ENCODE measurements around the gene FRMD4A. TPM values are rescaled to one million over a fixed set of nuclear protein-coding genes. Genes with fewer than 3 reads are reported as not detected.
"Not testable (repeated sequence)": the region's sequence is repeated elsewhere in the genome, so short reads cannot be mapped to it uniquely, and the experiment has no call there.

The FRMD4A gene
- polyA plus RNA-seq, 4 donors, result 73.7 to 101 (median 85.3) TPM

DNA sequence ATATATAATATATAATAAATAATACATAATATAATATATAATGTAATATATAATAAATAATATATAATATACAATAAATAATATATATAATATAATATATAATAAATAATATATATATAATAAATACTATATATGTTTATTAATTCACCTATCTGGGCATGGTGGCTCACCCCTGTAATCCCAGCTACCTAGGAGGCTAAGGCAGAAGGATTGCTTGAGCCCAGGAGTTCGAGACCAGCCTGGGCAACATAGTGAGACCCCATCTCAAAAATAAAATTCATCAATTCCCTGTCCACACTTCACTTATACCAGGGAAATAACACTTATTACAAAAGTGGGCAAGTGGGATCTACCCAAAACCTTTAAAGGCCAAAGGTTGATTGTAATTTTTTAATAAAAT lies 462.9 kb downstream of the FRMD4A start:
- DNase-seq (ENCODE audit: low read depth in 4 of 4, low spot score in 2 of 4), result no peak

DNA sequence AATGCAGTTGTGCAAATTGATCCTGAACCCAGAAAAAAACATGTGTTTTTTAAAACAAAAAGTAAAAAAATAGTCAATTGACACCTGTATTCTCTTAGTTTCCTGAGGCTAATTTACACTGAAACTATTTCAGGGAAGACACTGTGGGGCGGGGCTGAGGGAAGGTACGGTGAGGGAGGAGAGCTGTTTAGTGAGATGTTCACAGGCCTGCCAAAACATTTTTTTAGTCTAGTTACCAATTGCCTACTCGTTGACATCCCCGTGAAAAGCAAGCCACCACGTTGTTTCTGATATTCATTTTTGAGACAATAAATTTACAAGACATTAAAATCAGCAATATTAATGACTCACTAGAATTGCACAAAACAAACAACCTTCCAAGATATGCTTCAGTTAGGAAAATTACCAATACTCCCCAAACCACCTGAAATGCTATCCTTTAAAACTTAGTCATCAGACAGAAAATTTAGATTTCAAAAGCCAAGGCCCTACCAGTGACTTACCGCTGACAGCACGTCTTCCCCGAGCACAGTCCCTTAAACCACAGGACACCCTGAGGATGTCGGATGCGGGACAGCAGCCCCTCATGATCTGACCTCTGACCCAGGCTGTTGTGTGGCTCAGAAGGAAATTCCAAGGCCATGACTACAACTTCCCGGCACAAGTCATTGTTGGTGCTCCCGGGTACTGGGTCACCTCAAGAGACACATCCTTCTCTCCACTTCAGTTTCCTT lies 464.8 kb downstream of the FRMD4A start:
- DNase-seq (ENCODE audit: low read depth in 4 of 4, low spot score in 2 of 4), result no peak

DNA sequence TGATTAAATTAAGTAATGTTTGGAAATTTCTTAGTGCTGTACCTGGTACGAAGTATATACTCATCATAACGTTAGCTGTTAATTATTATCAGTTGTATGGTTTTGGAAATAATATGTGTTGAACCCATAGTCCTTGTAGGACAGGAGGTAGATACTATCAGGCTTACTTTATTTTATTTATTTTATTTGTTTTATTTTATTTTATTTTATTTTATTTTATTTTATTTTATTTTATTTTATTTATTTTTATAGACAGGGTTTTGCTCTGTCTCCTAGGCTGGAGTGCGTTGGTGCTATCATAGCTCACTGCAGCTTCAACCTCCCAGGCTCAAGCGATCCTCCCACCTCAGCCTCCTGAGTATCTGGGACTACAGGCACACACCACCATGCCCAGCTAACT lies 465.5 kb downstream of the FRMD4A start:
- not testable (repeated sequence) for DNase-seq (ENCODE audit: low read depth in 4 of 4, low spot score in 2 of 4)

DNA sequence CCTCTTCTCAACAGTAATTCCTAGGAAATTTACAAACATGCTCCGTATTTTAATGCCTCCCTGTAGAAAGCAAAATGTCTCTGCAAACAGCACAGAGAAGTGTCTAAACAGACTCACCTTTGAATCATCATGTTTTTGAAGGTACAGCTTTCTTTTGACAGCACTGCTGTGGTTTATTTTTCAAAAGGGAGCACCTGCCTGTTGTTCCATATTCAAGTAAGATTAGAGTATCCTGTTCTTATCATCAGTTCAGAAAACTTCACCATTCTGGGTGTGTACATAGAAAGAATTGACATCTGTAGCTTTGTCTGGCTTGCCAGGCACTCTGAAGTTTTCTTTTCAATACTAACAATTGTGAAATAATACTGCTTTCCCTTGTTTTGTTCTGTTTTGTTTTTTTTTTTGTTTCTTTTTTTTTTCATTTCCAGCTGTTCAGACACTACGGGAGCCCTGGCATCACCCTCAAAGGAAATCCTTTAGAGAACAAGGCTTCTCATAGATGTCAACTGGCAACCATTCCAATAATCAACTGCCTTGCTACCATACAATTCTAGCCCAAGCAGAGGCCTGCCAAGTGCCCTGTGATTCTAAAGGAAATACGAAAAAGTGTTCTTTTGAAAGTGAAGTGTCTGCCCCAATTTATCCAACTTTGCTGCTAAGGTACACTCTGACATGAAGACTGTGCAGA lies 468.0 kb downstream of the FRMD4A start:
- DNase-seq (ENCODE audit: low read depth in 4 of 4, low spot score in 2 of 4), result no peak

DNA sequence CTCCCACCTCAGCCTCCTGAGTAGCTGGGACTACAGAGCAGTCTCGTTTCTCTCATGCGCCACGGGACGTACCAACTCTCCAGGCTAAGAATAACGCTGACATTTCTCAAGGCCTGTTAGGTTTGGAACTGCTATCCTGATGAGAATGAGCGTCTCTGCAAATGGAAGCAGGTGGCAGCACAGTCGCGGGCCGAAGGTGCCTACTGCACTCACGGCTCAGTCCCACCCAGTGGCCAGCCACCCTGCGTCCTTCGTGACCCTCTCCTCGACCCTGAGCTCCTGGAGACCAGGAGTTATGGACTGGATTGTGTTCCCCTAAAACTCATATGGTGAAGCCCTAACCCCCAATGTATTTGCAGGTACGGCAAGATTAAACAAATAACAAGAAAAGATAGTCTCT lies 469.8 kb downstream of the FRMD4A start:
- no peak for DNase-seq (ENCODE audit: low read depth in 4 of 4, low spot score in 2 of 4)

DNA sequence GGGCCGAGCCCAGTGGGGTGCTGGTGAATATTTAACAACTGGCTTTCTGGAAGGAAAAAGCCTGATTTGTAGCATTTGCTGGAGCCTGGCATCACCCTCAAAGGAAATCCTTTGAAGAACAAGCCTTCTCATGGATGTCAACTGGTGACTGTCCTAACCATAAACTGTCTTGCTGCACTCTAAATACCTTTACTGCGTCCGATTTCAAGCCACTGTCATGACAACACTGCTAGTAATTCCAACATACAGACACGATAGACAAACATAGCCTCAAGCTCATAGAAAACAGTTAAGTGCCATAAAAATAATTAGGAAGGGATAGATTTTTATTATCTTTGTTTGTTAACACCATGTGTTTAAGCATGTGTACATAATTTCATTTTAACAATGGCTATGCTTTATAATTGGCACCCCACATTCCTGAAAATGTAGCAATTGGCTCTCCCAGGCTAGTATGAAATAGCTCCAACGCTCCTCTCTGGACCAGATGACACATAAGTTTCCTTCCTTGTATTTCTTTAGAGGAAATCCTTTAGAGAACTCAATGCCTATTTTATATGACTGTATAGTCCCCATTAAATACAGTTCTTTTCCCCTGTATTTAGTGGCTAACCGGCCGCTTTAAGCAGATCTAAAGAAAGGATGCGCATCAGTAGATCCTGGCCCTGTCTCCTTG lies 470.6 kb downstream of the FRMD4A start:
- no peak for DNase-seq (ENCODE audit: low read depth in 4 of 4, low spot score in 2 of 4)

DNA sequence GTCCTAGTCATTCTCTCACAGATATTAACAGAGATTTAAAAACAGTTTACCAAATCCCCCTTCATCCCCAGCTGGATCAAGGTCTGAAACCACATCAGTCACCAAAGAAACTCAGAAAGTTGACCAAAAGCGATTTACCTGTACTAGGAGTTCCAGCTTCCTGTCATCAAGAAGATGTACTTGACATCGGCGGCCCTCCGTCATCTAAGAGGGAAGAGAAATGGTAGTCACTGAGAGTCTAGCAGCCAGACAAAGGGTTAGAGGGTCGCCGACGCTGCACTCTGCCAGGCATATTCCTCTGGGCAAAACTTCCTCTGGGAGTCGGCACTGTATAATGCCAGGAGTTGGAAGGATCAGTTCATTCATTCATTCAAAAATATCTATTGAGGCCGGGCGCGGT lies 472.0 kb downstream of the FRMD4A start:
- no peak for DNase-seq (ENCODE audit: low read depth in 4 of 4, low spot score in 2 of 4)

DNA sequence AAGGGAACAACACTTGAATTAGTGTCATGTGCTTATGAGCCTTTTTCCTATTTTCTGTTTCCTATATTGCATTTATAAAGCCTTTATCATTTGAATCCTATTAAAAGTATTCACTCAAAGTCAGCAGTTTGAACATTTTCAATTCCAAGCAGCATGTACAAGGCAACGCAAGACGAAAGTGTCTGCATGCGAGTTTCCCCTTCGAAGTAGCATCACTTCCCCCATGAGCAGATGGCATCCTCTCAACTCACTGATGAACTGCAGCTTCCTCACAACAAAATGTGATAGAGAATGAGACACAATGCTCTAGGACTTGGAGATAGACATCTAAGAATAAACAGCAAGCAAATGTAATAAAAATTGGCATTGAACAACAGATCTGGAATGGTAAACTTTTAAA lies 473.3 kb downstream of the FRMD4A start:
- no peak for DNase-seq (ENCODE audit: low read depth in 4 of 4, low spot score in 2 of 4)

DNA sequence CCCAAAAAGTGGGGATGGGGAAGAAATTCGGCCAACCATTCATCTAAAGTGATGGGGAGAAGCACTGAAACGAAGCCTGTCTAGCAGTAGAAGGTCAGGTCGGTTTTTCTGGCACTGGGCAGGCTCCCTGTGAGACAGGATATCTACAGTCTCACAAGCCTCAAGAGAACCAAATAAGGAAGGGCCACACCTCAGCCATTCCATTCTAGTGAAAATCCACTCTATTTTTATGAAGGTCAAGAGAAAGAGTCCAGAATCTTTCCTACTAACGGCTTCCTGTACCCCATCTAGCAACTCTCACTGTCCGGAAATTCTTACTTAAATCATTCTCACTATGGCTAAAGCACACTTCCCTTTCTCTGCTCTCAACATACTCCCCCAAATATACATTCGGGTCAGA lies 476.9 kb downstream of the FRMD4A start:
- DNase-seq (ENCODE audit: low read depth in 4 of 4, low spot score in 2 of 4), result no peak

DNA sequence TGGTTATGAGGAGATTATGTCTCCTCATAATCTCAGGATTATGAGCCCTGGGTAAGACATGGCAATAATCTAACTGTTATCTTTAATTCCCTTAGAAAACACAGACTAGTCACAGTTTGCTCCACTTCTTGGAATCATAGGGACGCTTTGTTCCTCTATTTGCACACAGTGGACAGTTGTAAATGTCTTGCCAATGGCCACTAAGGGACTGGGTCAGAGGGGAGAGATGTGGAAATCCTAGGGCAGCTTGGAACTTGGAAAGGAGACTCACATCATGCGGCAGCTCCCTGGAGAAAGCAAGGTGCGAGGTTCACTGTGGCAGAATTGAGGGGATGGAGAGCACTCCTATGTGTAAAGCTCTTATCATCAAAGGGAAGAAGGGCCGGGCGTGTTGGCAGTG lies 477.9 kb downstream of the FRMD4A start:
- DNase-seq (ENCODE audit: low read depth in 4 of 4, low spot score in 2 of 4), result no peak

DNA sequence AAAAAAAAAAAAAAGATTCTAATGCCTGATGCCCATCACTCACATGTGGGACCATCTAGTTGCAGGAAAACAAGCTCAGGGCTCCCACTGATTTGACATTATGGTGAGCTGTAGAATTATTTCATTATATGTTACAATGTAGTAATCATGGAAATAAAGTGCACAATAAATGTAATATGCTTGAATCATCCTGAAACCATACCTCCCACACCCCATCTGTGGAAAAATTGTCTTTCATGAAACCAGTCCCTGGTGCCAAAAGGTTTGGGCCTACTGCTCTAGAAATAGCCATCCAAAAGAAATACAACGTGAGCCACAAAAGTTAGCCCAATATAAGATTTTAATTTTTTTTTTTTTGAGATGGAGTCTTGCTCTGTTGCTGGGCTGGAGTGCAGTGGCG lies 478.8 kb downstream of the FRMD4A start:
- no peak for DNase-seq (ENCODE audit: low read depth in 4 of 4, low spot score in 2 of 4)

DNA sequence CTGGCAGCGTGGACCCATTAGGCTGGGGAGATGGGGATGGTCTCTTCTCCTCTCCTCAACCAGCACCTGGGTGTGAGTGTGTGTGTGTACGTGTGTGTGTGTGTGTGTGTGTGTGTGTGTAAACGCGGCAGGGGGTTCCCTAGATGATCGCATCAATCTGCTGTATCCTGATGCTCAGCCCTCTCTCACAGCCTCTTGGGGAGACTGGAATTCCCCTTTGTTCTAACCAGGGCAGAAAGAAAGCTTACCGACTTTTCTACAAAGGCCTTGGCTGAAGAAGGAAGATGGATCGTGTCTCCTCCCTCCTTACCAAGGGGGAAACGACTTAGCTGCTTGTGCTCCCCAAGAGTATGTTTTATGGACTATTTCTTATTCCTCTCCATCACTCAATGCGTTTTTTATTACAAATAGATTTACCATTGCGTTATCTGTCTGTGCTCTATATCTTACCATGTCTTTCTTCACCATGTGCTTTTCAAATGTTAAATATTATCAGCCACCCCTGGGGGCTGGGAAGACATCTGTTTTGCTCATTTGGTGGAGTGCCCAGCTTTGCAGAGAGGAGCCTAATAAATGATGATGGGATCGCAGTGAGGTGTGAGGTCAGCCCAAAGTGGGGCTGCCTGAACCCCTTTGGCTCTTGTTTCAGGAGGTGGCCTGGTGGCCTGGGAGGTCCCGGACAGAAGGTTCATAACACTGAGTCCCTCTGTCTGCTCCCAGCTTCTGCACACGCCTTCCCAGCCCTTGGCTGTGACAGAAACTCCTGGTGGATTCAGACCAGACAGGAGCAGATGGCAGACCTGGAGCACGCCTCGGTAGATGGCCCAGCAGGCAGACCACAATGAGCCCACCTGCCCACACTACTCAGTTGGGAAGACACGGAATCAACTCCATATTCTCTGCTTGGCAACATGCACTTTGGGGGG lies 481.9 kb downstream of the FRMD4A start:
- no peak for DNase-seq (ENCODE audit: low read depth in 4 of 4, low spot score in 2 of 4)

DNA sequence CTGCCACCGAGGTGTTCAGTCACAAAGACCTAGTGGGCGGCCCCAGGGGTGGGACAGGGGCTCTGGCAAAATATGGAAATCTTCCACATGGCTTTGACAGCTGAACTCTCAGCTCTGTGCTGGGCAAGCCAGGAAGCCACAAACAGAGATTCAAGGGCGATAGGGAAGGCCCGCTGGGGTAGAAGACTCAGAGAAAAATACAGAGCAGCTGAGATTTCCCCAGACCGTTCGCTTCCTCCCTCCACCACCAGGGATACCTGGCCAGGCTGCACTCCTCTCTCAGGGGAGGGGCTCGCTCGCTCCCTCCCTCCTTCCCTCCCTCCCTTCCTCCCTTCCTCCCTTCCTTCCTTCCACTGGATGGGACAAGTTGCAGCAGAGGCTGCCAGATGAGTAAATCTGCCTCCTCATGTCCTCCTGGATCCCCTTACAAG lies 483.5 kb downstream of the FRMD4A start:
- DNase-seq (ENCODE audit: low read depth in 4 of 4, low spot score in 2 of 4), result no peak

DNA sequence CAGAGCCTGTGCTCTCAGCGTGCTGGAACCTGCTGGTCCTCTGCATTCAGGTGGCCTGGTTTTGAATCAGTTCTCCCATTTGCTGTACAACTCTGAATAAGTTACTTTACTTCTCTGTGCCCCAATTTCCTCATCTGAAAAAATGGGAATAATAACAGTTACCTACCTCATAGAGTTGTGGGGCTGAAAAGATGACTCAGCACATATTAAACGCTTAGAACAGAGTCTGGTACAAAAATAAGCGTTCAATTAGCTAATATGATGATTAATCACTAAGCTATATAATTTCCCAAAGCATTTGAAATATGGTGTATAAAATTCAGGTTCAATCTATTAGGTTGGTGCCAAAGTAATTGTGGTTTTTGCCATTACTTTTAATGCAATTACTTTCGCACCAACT lies 484.8 kb downstream of the FRMD4A start:
- no peak for DNase-seq (ENCODE audit: low read depth in 4 of 4, low spot score in 2 of 4)

DNA sequence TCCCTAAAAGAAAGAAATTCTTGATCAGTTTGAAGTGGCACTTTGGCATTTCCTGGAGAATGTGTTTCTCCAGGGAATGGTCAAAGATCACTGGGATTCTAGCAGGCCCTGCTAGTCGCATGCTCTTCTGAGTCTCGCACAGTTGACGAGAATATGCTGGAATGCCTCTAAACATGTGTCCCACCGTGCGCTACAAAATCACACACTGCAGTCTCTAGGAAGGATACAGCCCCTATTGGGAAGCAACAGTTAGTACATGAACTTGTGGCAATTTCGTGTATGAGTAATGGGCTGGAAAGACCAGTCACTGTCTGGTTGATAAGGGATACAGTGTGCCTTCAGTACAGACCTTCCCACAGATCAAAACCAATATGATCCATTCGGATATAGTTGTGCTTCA lies 486.1 kb downstream of the FRMD4A start:
- DNase-seq (ENCODE audit: low read depth in 4 of 4, low spot score in 2 of 4), result no peak

DNA sequence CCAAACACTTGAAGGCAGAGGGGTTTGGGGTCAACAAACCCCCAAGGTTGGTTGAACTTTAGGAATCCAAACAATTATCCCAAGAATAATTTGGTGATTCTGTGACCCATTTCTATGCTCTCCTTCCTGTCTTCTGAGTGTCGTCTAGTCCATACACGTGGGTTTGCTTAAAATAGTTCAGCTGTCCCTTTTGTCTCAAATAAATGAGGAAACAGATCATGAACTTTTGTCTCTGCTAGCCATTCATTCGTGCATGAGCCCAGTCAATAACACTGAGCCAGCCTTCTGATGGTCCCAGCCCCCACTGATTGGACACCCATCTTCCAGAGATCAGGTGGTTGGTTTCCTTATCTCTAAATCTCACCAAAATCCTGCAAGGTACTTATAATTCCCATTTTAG lies 488.6 kb downstream of the FRMD4A start:
- no peak for DNase-seq (ENCODE audit: low read depth in 4 of 4, low spot score in 2 of 4)

DNA sequence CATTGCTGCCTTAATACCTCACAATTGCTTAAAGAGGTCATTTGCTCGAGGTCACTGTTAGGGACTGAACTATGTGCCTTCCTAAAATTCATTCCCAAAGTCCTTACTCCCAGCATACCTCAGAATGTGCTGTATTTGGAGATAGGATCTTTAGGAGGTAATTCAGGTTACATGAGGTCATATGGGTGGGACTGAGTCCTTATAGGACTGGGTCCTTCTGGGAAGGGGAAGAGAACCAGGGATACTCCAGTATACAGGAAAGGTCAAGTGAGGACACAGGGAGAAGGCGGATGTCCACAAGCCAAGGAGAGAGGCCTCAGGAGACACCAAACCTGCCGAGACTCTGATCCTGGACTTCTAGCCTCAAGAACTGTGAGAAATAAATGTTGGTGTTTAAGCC lies 490.7 kb downstream of the FRMD4A start:
- DNase-seq (ENCODE audit: low read depth in 4 of 4, low spot score in 2 of 4), result no peak

DNA sequence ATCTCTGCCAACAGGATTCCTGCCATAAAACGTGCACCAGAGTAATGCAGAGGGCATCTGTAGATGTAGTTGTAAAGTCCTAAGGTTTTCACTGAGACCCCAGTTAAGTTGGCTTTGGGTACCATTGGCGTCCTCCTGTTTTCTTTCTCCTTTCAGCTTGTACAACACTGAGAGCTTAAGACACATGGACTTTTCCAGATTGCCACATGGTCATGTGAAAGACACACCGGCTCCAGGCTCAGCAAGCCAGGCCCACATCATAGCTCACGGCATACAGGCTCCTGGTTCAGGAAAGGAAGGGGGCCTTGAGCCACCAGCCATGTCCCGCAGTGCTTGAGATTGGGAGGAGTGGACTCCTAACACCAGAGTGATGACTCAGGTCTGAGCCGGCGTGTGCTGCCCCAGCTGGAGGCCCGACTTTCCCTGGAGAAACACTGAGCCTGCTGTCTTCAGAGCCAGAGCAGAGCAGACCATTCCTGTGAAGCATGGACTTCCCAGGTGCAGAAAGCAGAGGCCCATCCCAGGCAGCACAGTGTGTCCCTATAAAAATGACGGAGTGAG lies 491.2 kb downstream of the FRMD4A start:
- DNase-seq (ENCODE audit: low read depth in 4 of 4, low spot score in 2 of 4), result no peak

DNA sequence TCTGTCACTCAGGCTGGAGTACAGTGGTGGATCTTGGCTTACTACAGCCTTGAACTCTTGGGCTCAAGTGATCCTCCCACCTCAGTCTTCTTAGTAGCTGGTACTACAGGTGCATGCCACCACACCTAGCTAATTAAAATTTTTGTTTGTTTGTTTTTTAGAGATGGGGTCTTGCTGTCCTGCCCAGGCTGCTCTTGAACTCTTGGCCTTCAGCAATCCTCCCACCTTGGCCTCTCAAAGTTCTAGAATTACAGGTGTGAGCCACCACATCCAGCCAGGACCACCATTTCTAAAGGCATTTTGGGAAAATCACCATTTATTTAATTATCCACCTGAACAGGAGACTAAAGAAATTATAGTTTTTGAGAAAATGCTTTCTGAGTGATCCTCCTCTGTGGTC lies 491.7 kb downstream of the FRMD4A start:
- DNase-seq (ENCODE audit: low read depth in 4 of 4, low spot score in 2 of 4), result no peak

DNA sequence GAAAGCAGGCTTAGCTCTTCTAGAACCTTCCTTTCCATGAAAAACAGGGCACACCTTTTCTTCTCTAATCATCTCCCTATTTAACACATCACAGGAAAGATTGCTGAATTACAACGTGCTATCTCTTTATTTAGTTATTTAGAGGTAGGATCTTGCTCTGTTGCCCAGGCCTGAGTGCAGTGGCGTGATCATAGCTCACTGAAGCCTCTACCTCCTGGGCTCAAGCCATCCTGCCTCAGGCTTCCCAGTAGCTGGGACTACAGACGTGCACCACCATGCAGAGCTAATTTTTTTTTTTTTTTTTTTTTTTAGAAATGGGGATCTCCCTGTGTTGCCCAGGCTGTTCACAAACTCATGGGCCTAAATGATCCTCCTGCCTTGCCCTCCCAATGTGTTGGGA lies 492.8 kb downstream of the FRMD4A start:
- no peak for DNase-seq (ENCODE audit: low read depth in 4 of 4, low spot score in 2 of 4)
